MCF 10A (cell line): ENCODE measurements around the gene SEMA4D. TPM values are rescaled to one million over a fixed set of nuclear protein-coding genes. Genes with fewer than 3 reads are reported as not detected.

ENCODE experiments used
- BruUV-seq: library from RNA; stranded (reverse); fragments of 400-500 nt; replicated peaks from 2 replicates; lab custom pipeline; 2021; lab: Mats Ljungman, UMichigan
- CTCF ChIA-PET: fragments of 300-600 bp; sonication (Branson Sonifier 250); formaldehyde crosslinking; extraction: SDS; loops from one replicate; lab custom pipeline; 2021; ENCODE audit warnings: antibody characterized with exemption, inconsistent platforms; lab: Yijun Ruan, JAX
- POLR2A ChIA-PET: fragments of 300-600, 350-650 bp; sonication (Branson Sonifier 250); formaldehyde crosslinking; extraction: SDS; loops from one replicate; lab custom pipeline; 2020; ENCODE audit warnings: antibody characterized with exemption, inconsistent platforms; lab: Yijun Ruan, JAX
- DNase-seq: peaks from one replicate; pipeline ENCODE4 v3.0.0-alpha.2; 2018; ENCODE audit not compliant: unreplicated experiment
- H3K27ac Mint-ChIP-seq: one replicate; pipeline ENCODE4 v1.8.0; 2022; ENCODE audit warnings: mild to moderate bottlenecking, low read depth, mixed read lengths; ENCODE audit not compliant: unreplicated experiment
- H3K27me3 Mint-ChIP-seq: one replicate; pipeline ENCODE4 v1.8.0; 2022; ENCODE audit warnings: mixed read lengths; ENCODE audit not compliant: insufficient read depth, unreplicated experiment
- H3K36me3 Mint-ChIP-seq: one replicate; pipeline ENCODE4 v1.8.0; 2022; ENCODE audit warnings: mild to moderate bottlenecking, moderate library complexity, mixed read lengths; ENCODE audit not compliant: insufficient read depth, unreplicated experiment
- H3K4me1 Mint-ChIP-seq: one replicate; pipeline ENCODE4 v1.8.0; 2022; ENCODE audit warnings: mixed read lengths; ENCODE audit not compliant: insufficient read depth, unreplicated experiment
- H3K4me3 Mint-ChIP-seq: one replicate; pipeline ENCODE4 v1.8.0; 2022; ENCODE audit warnings: mild to moderate bottlenecking, moderate library complexity, mixed read lengths; ENCODE audit not compliant: unreplicated experiment
- H3K9me3 Mint-ChIP-seq: one replicate; pipeline ENCODE4 v1.8.0; 2022; ENCODE audit warnings: mixed read lengths; ENCODE audit not compliant: unreplicated experiment
- intact Hi-C: fragments of 100-400 bp; cut with micrococcal nuclease; formaldehyde crosslinking; loops from 2 replicates; pipeline ENCODE4 v1.14.1; 2022
- total RNA-seq: library from RNA; stranded (reverse); gene quantifications from 2 replicates; pipeline ENCODE4 v1.2.3, GENCODE V29; 2022
- TF ChIP-seq, protein P1 (sequence below): fragments of 200-600 bp; IDR thresholded peaks from one replicate; pipeline ENCODE4 v1.8.0; 2022; ENCODE audit warnings: antibody characterized with exemption, mild to moderate bottlenecking; ENCODE audit not compliant: unreplicated experiment

SEMA4D gene
- total RNA-seq, 1 experiment from 2014 or later: 4.2 TPM

DNA sequence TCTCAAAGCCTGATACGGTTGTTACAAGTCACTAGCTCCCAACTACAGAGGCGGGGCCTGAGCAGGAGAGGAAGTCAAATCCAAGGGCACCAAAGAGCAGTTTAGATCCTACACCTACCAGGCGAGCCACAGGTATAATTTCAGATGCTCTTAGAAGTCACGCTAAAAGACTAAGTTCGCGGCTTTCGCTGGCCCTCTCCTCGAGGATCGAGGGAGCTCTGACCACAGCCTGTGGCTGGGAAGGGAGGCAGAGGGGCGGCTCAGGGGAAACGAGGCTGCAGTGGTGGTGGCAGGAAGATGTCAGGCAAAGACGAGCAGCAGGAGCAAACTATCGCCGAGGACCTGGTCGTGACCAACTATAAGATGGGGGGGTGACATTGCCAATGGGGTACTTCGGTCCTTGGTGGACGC is 48.6 kb downstream of the SEMA4D start:
- no TSS peak for BruUV-seq
- CTCF ChIA-PET: interaction anchor here (1.0 kb wide), 1 partner anchor 39 kb away, joined by 3 read pairs; no protein-coding TSS in a partner anchor
- no peaks in the 10 kb centered on the region for H3K27me3 Mint-ChIP-seq
- TF ChIP-seq, protein P1, sequence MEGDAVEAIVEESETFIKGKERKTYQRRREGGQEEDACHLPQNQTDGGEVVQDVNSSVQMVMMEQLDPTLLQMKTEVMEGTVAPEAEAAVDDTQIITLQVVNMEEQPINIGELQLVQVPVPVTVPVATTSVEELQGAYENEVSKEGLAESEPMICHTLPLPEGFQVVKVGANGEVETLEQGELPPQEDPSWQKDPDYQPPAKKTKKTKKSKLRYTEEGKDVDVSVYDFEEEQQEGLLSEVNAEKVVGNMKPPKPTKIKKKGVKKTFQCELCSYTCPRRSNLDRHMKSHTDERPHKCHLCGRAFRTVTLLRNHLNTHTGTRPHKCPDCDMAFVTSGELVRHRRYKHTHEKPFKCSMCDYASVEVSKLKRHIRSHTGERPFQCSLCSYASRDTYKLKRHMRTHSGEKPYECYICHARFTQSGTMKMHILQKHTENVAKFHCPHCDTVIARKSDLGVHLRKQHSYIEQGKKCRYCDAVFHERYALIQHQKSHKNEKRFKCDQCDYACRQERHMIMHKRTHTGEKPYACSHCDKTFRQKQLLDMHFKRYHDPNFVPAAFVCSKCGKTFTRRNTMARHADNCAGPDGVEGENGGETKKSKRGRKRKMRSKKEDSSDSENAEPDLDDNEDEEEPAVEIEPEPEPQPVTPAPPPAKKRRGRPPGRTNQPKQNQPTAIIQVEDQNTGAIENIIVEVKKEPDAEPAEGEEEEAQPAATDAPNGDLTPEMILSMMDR: no peak
- H3K9me3 Mint-ChIP-seq: no peaks in the 10 kb centered on the region
- H3K36me3 Mint-ChIP-seq: no peaks in the 10 kb centered on the region
- DNase-seq: no peak
- H3K4me1 Mint-ChIP-seq: peaks cover 8% of the 10 kb centered on the region
- intact Hi-C loops: no loop called here
- POLR2A ChIA-PET: no interaction called here
- H3K27ac Mint-ChIP-seq: no peak overlapping the region
- H3K4me3 Mint-ChIP-seq: no peak overlapping the region

DNA sequence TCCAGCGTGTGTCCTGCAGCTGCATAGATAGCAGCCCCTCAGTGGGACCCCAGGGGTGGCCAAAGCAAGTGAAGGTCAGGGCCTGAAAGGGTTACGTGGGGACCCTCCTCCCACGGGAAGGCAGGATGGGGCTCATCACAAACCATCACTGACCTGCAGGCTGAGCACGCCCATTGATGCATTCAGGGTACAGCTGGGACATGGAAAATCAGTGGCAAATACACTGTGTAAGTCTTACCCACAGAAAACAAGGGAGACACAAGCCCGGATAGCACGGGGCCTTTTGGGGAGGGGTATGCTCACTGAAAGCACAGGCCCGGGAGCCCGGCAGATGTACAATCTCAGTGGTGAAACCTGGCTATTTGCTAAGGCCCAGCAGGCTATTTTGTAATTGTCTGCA is 49.1 kb downstream of the SEMA4D start:
- Mint-ChIP-seq H3K27me3 (no peaks in the 10 kb centered on the region), H3K36me3 (no peaks in the 10 kb centered on the region), H3K4me3 (no peak overlapping the region), H3K4me1 (peaks cover 8% of the 10 kb centered on the region), H3K27ac (no peak overlapping the region), H3K9me3 (no peaks in the 10 kb centered on the region)
- ChIA-PET POLR2A (no interaction called here), CTCF (interaction anchor here (0.6 kb wide), 1 partner anchor 189 kb away, joined by 3 read pairs; no protein-coding TSS in a partner anchor)
- BruUV-seq: no TSS peak
- intact Hi-C loops: no loop called here
- no peak for DNase-seq
- TF ChIP-seq, protein P1: no peak

DNA sequence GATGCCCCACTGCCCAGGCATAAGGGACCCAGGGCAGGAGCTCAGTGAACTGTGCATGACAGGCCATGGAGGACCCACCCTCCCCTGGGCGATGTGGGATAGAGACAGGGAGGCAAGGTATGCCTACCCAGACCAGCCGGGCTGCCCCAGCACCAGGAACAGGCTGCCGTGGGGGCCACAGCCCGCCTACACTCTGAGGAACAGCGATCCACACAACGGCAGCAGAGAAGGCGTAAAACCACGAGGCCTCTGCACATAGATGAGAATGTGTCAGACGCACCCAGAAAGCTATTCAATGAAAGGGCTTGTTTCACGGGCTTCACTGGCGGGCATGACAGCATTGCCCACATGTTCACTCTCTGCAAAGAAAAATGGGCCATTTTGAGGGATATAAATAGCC is 49.5 kb downstream of the SEMA4D start:
- Mint-ChIP-seq H3K27ac (no peak overlapping the region), H3K36me3 (no peaks in the 10 kb centered on the region), H3K4me3 (no peak overlapping the region), H3K9me3 (no peaks in the 10 kb centered on the region), H3K4me1 (peaks cover 8% of the 10 kb centered on the region), H3K27me3 (no peaks in the 10 kb centered on the region)
- intact Hi-C loops: no loop called here
- no peak for DNase-seq
- ChIA-PET CTCF (interaction anchor here (0.6 kb wide), 1 partner anchor 189 kb away, joined by 3 read pairs; no protein-coding TSS in a partner anchor), POLR2A (no interaction called here)
- no TSS peak for BruUV-seq
- TF ChIP-seq, protein P1: no peak

DNA sequence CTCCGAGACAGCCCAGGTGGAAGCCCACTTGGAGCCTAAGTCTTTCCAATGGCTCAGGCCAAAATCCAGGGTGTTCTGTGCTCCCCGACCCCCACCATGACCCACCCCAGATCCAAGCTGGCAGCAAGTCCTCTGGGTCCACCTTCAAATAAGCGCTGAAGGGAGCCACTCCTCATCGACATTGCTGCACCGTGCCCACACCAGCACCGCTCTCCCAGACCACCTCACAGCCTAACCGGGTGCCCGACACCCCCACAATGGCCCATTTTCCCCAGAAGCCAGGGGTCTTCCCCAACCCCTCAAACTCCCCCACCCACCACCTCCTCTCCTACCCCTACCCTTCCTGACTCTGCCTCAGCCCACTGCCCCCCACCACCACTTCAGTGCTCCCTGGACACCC is 50.5 kb downstream of the SEMA4D start:
- H3K27ac Mint-ChIP-seq: no peak overlapping the region
- H3K36me3 Mint-ChIP-seq: no peaks in the 10 kb centered on the region
- no TSS peak for BruUV-seq
- no peaks in the 10 kb centered on the region for H3K27me3 Mint-ChIP-seq
- intact Hi-C loops: no loop called here
- H3K4me3 Mint-ChIP-seq: no peak overlapping the region
- POLR2A ChIA-PET: no interaction called here
- CTCF ChIA-PET: no interaction called here
- no peak for DNase-seq
- peaks cover 8% of the 10 kb centered on the region for H3K4me1 Mint-ChIP-seq
- H3K9me3 Mint-ChIP-seq: no peaks in the 10 kb centered on the region
- TF ChIP-seq, protein P1: no peak
